HepG2 (cell line): ENCODE measurements around the gene MORC4. TPM values are rescaled to one million over a fixed set of nuclear protein-coding genes. Genes with fewer than 3 reads are reported as not detected.

Experiments used
- CHCHD3 ChIP-seq: sonication (generic); formaldehyde crosslinking; IDR thresholded peaks from 2 replicates; pipeline ENCODE4 v1.8.0; 2022; ENCODE audit warnings: mild to moderate bottlenecking, missing genetic modification reagents, moderate library complexity
- HNRNPLL ChIP-seq: fragments of 200-400 bp; formaldehyde crosslinking; IDR thresholded peaks from 2 replicates; pipeline ENCODE4 v1.6.1; 2017; ENCODE audit warnings: mild to moderate bottlenecking, low read depth, low read length; ENCODE audit not compliant: poor library complexity, severe bottlenecking
- POLR2A ChIP-seq, 2 experiments: IDR thresholded peaks; 2 replicates each; pipeline ENCODE4 v1.6.1; 2011; ENCODE audit warnings: low read depth in 2 of 2, low read length in 2 of 2, mild to moderate bottlenecking in 1 of 2, moderate library complexity in 1 of 2; ENCODE audit not compliant: insufficient read depth in 1 of 2
- POLR2G ChIP-seq: fragments of 200-400 bp; formaldehyde crosslinking; IDR thresholded peaks from 2 replicates; pipeline ENCODE4 v1.6.1; 2018; ENCODE audit warnings: mild to moderate bottlenecking, low read depth, low read length, moderate library complexity
- SAFB2 ChIP-seq: sonication (generic); formaldehyde crosslinking; IDR thresholded peaks from 2 replicates; pipeline ENCODE4 v1.5.1; 2020; ENCODE audit warnings: missing genetic modification reagents, low read depth, mild to moderate bottlenecking, borderline replicate concordance
- SP5 ChIP-seq: IDR thresholded peaks from 2 replicates; pipeline ENCODE4 v1.6.1; 2016; ENCODE audit warnings: low read depth, borderline replicate concordance
- SRSF4 ChIP-seq: fragments of 200-400 bp; formaldehyde crosslinking; IDR thresholded peaks from one replicate; pipeline ENCODE4 v1.6.1; 2018; ENCODE audit warnings: mild to moderate bottlenecking, low read depth, low read length, moderate library complexity; ENCODE audit not compliant: poor library complexity, severe bottlenecking
- ZFP36L1 ChIP-seq: sonication (generic); formaldehyde crosslinking; IDR thresholded peaks from 2 replicates; pipeline ENCODE4 v1.8.0; 2022; ENCODE audit warnings: mild to moderate bottlenecking, missing genetic modification reagents, moderate library complexity
- ZNF143 ChIP-seq: sonication (generic); formaldehyde crosslinking; IDR thresholded peaks from 2 replicates; pipeline ENCODE4 v1.4.0; 2020; ENCODE audit warnings: missing genetic modification reagents
- ZNF335 ChIP-seq: sonication (generic); formaldehyde crosslinking; IDR thresholded peaks from 2 replicates; pipeline ENCODE4 v1.4.0; 2020; ENCODE audit warnings: missing genetic modification reagents
- ZNF549 ChIP-seq: sonication (generic); formaldehyde crosslinking; IDR thresholded peaks from 2 replicates; pipeline ENCODE4 v1.5.0; 2020; ENCODE audit warnings: missing genetic modification reagents
- ZNF572 ChIP-seq: sonication (generic); formaldehyde crosslinking; IDR thresholded peaks from 2 replicates; pipeline ENCODE4 v1.5.1; 2020; ENCODE audit warnings: mild to moderate bottlenecking, missing genetic modification reagents
- ZNF7 ChIP-seq: IDR thresholded peaks from 2 replicates; pipeline ENCODE4 v1.6.1; 2016; ENCODE audit warnings: missing biosample characterization, missing genetic modification reagents
- ZSCAN25 ChIP-seq: sonication (generic); formaldehyde crosslinking; IDR thresholded peaks from 2 replicates; pipeline ENCODE4 v1.8.0; 2022; ENCODE audit warnings: mild to moderate bottlenecking, missing genetic modification reagents
- ZSCAN9 ChIP-seq: IDR thresholded peaks from 2 replicates; pipeline ENCODE4 v1.6.1; 2016; ENCODE audit warnings: borderline replicate concordance
- polyA plus RNA-seq, 8 experiments: library from polyadenylated mRNA; depleted of rRNA in 3 of 8; stranded (reverse) in 7 of 8; unstranded in 1 of 8; fragments of >200 nt; fragmentation: Illumina TruSeq in 4 of 8; extraction: Trizol in 4 of 8; gene quantifications; 2 replicates each; pipeline versions ENCODE4 v1.2.1 to v1.2.3, GENCODE V29; 2011 to 2016; ENCODE audit warnings: low read depth in 4 of 8, missing spikeins in 1 of 8, mixed read lengths in 1 of 8; ENCODE audit not compliant: insufficient read depth in 1 of 8
- total RNA-seq, 5 experiments: library from RNA; depleted of rRNA; stranded (reverse); fragments of >200 nt; fragmentation: Illumina TruSeq; extraction: Trizol; gene quantifications; 2 replicates each; pipeline ENCODE4 v1.2.3, GENCODE V29; 2016; ENCODE audit warnings: low read depth in 1 of 5
- TF ChIP-seq, protein P1 (sequence below): sonication (generic); formaldehyde crosslinking; IDR thresholded peaks from 2 replicates; pipeline ENCODE4 v1.5.0; 2020; ENCODE audit warnings: mild to moderate bottlenecking, missing genetic modification reagents
- TF ChIP-seq, protein P2 (sequence below): sonication (generic); formaldehyde crosslinking; IDR thresholded peaks from 2 replicates; pipeline ENCODE4 v1.4.0; 2020; ENCODE audit warnings: low read depth, mild to moderate bottlenecking, missing genetic modification reagents
- TF ChIP-seq, protein P3 (sequence below): sonication (generic); formaldehyde crosslinking; IDR thresholded peaks from 2 replicates; pipeline ENCODE4 v1.5.0; 2020; ENCODE audit warnings: mild to moderate bottlenecking, missing genetic modification reagents
- TF ChIP-seq, protein P4 (sequence below): IDR thresholded peaks from 2 replicates; pipeline ENCODE4 v1.6.1; 2016; ENCODE audit warnings: low read depth, missing genetic modification reagents, missing compliant biosample characterization

Gene MORC4
- total and polyA plus RNA-seq, 2 of the 13 experiments (the other 11 are each of a cell fraction or from before 2014, with no cell fraction given): 7.3 to 17.6 TPM

DNA sequence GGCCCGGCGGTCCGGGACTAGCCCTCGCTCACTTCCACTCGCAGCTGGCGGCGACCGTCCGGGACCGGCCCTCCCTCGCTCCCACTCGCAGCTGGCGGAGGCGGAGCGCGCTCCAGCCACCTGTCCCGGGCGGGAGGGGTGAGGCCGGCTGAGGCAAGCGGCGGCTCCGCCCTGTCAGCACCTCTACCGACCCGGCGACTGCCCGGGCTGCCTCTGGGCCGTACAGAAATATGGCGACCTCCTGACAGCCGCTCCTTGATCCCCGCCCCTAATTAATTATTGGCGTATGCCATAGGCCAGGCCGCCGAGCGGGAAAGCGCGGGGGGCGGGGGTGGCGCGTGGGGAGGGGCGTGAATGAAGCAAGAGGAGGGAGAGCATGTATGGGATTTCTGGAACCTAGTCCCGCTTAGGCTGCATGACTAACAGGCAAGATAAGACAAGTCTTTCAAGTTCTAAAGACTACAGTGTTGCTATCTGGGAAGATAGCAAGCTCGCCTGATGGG, at the start of gene MORC4 (continued):
- TF ChIP-seq, protein P1, sequence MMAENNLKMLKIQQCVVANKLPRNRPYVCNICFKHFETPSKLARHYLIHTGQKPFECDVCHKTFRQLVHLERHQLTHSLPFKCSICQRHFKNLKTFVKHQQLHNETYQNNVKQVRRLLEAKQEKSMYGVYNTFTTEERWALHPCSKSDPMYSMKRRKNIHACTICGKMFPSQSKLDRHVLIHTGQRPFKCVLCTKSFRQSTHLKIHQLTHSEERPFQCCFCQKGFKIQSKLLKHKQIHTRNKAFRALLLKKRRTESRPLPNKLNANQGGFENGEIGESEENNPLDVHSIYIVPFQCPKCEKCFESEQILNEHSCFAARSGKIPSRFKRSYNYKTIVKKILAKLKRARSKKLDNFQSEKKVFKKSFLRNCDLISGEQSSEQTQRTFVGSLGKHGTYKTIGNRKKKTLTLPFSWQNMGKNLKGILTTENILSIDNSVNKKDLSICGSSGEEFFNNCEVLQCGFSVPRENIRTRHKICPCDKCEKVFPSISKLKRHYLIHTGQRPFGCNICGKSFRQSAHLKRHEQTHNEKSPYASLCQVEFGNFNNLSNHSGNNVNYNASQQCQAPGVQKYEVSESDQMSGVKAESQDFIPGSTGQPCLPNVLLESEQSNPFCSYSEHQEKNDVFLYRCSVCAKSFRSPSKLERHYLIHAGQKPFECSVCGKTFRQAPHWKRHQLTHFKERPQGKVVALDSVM (CRISPR knock-in tag): no peak
- no peak for TF ChIP-seq ZFP36L1
- TF ChIP-seq POLR2G: peak; percentile 48; the same call in 1 of the 2 replicates
- TF ChIP-seq ZNF335 (CRISPR knock-in tag): no peak
- TF ChIP-seq CHCHD3: no peak
- TF ChIP-seq ZSCAN9 (CRISPR knock-in tag): no peak
- TF ChIP-seq HNRNPLL: no peak
- TF ChIP-seq, protein P2, sequence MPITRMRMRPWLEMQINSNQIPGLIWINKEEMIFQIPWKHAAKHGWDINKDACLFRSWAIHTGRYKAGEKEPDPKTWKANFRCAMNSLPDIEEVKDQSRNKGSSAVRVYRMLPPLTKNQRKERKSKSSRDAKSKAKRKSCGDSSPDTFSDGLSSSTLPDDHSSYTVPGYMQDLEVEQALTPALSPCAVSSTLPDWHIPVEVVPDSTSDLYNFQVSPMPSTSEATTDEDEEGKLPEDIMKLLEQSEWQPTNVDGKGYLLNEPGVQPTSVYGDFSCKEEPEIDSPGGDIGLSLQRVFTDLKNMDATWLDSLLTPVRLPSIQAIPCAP (CRISPR knock-in tag): no peak
- TF ChIP-seq SAFB2 (CRISPR knock-in tag): no peak
- TF ChIP-seq ZNF549 (CRISPR knock-in tag): no peak
- no peak for TF ChIP-seq ZNF143 (CRISPR knock-in tag)
- peak; percentile 39 to 45; a peak in 1 of 4 replicates for TF ChIP-seq POLR2A (IDR thresholded peaks at IDR 0.05; ENCODE audit: insufficient read depth in 1 of 2, low read depth in 2 of 2, low read length in 2 of 2)
- TF ChIP-seq ZSCAN25 (CRISPR knock-in tag): peak; percentile 94
- TF ChIP-seq, protein P3, sequence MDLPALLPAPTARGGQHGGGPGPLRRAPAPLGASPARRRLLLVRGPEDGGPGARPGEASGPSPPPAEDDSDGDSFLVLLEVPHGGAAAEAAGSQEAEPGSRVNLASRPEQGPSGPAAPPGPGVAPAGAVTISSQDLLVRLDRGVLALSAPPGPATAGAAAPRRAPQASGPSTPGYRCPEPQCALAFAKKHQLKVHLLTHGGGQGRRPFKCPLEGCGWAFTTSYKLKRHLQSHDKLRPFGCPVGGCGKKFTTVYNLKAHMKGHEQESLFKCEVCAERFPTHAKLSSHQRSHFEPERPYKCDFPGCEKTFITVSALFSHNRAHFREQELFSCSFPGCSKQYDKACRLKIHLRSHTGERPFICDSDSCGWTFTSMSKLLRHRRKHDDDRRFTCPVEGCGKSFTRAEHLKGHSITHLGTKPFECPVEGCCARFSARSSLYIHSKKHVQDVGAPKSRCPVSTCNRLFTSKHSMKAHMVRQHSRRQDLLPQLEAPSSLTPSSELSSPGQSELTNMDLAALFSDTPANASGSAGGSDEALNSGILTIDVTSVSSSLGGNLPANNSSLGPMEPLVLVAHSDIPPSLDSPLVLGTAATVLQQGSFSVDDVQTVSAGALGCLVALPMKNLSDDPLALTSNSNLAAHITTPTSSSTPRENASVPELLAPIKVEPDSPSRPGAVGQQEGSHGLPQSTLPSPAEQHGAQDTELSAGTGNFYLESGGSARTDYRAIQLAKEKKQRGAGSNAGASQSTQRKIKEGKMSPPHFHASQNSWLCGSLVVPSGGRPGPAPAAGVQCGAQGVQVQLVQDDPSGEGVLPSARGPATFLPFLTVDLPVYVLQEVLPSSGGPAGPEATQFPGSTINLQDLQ (CRISPR knock-in tag): no peak
- TF ChIP-seq ZNF7: no peak
- peak; percentile 64; the same call in 1 of the 2 replicates for TF ChIP-seq SP5 (CRISPR knock-in tag)
- TF ChIP-seq SRSF4: no peak
- TF ChIP-seq ZNF572 (CRISPR knock-in tag): no peak
- TF ChIP-seq, protein P4, sequence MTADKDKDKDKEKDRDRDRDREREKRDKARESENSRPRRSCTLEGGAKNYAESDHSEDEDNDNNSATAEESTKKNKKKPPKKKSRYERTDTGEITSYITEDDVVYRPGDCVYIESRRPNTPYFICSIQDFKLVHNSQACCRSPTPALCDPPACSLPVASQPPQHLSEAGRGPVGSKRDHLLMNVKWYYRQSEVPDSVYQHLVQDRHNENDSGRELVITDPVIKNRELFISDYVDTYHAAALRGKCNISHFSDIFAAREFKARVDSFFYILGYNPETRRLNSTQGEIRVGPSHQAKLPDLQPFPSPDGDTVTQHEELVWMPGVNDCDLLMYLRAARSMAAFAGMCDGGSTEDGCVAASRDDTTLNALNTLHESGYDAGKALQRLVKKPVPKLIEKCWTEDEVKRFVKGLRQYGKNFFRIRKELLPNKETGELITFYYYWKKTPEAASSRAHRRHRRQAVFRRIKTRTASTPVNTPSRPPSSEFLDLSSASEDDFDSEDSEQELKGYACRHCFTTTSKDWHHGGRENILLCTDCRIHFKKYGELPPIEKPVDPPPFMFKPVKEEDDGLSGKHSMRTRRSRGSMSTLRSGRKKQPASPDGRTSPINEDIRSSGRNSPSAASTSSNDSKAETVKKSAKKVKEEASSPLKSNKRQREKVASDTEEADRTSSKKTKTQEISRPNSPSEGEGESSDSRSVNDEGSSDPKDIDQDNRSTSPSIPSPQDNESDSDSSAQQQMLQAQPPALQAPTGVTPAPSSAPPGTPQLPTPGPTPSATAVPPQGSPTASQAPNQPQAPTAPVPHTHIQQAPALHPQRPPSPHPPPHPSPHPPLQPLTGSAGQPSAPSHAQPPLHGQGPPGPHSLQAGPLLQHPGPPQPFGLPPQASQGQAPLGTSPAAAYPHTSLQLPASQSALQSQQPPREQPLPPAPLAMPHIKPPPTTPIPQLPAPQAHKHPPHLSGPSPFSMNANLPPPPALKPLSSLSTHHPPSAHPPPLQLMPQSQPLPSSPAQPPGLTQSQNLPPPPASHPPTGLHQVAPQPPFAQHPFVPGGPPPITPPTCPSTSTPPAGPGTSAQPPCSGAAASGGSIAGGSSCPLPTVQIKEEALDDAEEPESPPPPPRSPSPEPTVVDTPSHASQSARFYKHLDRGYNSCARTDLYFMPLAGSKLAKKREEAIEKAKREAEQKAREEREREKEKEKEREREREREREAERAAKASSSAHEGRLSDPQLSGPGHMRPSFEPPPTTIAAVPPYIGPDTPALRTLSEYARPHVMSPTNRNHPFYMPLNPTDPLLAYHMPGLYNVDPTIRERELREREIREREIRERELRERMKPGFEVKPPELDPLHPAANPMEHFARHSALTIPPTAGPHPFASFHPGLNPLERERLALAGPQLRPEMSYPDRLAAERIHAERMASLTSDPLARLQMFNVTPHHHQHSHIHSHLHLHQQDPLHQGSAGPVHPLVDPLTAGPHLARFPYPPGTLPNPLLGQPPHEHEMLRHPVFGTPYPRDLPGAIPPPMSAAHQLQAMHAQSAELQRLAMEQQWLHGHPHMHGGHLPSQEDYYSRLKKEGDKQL (CRISPR knock-in tag): no peak
